ENCODE data around the gene MALL.
"Not testable (repeated sequence)": the region's sequence is repeated elsewhere in the genome, so short reads cannot be mapped to it uniquely, and the experiment has no call there.

DNA sequence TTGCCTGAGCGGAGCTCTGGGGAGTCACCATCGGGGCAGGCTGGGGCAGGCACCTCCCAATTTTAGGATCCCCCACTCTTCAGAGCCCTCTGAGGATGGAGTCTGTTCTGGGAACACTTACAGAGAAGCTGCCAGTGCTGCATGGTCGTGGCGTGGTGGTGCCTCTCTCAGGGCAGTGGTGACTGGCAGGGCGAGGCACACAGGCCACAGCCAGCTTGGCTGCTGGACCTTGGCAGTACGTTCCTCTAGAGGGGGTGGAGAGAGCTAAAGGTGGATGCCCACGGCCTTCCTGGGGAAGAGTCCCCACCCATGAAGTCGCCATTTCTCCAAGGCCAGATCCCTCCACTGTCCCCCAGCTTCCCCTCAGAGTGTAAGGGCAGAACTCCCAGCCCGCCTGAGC, 78.3 kb downstream of the MALL start:
- not testable (repeated sequence) for TF ChIP-seq CTCF, EZH2, EZH2phosphoT487 (IDR thresholded peaks at IDR 0.05)

All from neural progenitor cell (in vitro differentiated cells).